Activated effector memory CD4-positive, alpha-beta T cell treated with anti-CD3 and anti-CD28 coated beads, Interleukin-2, amount 50 U/mL, for 16 hours (primary cell): Measurements from ENCODE around the gene ARHGEF11.

ENCODE experiments used
- DNase-seq: peaks from one replicate; pipeline ENCODE4 v3.0.0-alpha.2; 2020

ARHGEF11 gene

DNA sequence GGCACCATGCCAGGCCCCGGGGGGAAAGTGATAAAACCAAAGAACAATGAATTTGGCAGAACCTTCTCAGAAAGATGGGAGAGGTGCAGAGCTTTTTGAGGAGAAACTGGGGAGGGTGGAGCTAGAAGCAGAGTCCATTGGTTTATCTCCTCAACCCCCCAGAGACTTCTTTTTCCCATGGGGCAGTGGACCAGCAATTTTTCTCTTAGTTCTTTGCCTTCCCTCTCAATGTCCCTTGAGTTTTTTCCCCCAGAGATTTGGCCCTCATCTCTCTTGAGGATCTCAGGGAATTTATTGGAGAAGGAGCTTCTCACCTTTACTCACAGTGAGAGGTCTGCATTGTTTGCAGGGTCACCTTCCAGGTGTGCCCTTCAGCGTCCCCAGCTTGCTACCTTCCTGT, 5.3 kb upstream of the ARHGEF11 start:
- no peak for DNase-seq

DNA sequence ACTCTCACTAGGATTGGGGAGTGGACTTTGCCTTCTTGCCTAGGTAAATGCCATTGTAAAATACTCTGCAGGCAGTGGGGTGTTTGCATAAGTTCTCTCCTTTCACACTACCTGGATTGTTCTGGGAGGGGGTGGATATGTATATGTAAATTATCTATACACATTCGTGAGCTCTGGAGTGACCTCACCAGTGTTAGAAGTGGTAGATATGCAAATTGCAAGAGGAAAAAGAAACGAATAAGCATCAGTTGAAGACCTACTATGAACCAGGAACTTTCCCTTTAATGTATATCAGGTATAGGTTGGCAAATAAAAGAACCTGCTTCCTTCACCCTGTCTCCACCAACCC, 1.5 kb upstream of the ARHGEF11 start:
- no peak for DNase-seq

DNA sequence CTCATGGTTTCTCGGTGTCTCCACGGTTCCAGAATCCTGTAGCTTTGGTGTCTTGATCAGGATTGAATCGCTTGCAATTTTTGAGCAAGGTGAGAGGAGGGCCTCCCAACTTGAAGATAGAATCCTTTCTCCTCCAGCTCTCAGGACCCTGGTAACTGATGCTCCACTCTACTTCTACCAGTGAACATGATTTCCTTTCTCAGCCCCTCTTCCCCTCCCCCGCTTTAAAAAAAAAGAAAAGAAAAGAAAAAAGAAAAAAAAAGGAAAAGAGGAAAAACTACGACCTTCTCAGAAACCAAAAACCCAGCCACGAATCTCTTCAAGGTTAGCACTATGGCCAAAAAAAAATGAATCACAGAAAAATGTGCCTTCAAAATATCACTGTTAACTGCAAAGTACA, 1.2 kb downstream of the ARHGEF11 start:
- no peak for DNase-seq

- no peak for DNase-seq
Measured at GRCh38 chr1:157043685-157044084, 1.9 kb downstream of the ARHGEF11 start.

DNA sequence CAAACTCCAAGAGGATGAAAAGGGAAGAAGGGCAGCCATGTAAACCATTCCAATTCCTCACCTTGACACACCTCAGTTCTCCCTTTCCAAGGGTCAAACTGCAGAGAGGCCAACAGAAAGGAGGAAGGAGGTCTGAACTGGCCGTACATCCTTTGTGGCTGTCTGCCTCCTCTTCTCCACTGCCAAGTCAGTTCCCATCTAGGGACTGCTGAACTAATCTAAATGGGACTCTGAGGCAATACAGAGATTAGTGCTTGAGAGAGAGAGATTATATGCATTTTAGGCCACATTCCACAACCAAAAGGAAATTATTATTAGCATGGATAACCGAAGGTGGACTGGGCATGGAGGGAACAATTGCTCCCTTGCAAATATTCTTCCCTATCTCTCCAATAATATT, 2.7 kb downstream of the ARHGEF11 start:
- DNase-seq = no peak

GRCh38 chr1:157040802-157041201, 4.7 kb downstream of the ARHGEF11 start:
- DNase-seq = no peak

- DNase-seq = no peak
Measured at GRCh38 chr1:157035121-157035520, 10.4 kb downstream of the ARHGEF11 start.

DNA sequence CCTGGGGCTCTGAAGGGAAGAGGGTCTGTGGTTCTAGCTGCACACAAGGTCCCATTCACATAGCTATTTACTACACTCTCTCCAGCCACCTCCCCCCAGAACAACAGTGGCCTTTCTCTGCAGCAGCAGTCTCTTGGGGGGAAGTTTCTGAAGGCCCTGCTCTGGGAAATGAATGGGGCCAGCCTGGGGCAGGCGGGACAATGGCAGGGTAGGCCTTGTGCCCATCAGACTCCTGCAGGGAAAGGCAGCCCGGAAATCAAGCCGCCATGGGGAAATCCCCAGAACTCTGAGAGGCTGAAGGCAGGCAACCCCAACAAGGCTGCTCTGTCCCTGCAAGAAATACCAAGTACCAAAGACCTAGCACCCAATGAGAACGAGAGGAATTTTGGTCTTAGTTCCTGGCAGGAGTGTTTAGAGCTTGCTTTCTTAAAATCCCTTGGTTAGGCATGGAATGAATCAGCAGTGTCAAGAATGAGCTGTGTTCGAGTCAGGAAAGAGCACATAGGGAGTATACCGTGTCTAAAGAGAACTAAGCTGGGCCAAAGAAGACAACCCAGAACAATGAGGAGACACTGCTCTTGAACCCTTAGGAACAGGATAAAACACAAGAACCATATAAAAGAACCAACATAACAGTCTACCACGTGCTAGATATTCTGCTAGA, 11.3 kb downstream of the ARHGEF11 start:
- no peak for DNase-seq

DNA sequence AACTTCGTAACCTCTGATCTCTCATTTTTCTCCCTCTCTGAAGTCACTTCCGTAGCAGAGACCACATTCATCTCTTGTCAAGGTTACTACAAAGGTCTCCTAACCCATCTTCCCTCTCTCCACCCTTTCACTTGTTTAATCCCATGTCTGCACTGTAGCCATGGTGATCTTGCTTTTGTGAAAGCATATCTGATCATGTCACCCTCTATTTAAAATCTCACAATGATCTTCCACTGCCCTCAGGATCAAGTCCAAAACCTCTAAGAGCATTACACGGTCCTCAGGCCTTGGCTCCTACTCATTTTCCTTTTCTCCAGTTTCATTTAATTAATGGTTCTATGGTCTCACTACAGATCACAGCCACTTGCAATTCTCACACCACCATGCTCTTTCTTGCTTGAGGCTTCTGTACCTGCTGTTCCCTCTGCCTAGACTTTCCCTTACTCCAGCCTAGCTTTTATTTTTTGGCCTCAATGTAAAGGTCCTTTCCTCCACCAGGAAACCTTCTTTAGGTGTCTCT, 12.1 kb downstream of the ARHGEF11 start:
- no peak for DNase-seq

DNA sequence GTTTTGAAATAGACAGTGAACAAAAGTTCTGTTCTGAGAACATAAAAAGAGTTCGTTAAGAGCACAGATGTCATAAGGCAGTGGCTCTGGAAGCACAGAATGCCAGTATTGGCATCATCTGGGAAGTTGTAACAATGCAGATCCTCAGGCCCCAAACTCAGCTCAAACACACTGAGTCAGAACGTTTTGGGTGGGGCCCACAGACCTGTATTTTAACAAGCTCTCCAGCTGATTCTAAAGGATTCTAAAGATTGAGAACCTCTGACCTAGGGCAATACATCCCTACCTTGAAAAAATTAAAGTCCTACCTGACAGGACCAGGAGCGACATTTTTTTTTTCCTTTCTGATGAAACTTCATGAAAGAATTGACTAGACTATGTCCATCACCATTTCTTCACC, 13.2 kb downstream of the ARHGEF11 start:
- no peak for DNase-seq

DNA sequence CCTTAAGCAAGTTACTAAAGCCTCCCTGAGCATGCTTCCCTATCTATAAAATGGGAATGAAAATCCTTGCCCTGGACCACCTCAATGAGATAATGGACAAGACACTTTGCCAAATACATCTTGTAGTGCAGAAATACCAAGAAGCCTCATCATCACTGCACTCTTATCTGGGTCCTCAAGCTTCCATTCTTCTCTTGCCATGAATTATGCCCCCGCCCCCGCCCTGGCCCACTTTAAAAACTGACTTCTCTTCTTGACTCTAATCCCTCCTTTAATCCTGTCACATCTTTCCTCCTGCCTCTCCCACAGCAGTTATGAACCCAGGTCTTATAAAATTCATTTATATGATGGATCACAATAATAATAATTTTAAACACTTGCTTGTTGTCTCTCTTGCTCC, 14.8 kb downstream of the ARHGEF11 start:
- no peak for DNase-seq

DNA sequence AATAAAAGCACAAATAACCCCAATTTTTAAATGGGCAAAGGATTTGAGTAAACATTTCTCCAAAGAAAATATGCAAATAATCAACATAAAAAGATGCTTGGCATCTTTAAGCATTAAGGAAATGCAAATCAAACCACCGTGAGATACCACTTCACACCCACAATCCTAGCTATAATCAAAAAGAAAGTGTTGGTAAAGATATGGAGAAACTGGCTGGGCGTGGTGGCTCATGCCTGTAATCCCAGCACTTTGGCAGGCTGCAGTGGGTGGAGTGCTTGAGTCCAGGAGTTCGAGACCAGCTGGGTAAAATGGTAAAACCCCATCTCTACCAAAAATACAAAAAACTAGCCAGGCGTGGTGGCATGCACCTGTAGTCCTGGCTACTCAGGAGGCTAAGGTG, 16.9 kb downstream of the ARHGEF11 start:
- DNase-seq = no peak

DNA sequence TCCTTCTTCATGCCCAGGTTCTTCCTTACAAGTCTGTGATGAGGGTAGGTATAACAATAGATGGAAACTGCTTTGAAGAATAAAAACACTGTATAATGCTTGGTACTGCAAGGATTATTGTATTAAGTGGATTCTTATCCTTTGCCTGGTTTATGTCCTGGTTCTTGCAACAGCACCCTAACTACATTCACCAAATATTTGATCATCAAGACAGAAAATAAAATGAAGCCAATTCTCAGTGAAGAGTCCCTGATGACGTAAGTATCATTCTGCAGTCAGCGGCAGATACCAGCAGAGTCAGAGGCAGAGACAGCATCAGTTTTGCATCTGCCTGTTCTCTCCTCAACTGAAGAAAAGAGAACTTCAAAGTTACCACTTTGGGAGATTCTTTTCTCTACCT, 19.7 kb downstream of the ARHGEF11 start:
- no peak for DNase-seq

DNA sequence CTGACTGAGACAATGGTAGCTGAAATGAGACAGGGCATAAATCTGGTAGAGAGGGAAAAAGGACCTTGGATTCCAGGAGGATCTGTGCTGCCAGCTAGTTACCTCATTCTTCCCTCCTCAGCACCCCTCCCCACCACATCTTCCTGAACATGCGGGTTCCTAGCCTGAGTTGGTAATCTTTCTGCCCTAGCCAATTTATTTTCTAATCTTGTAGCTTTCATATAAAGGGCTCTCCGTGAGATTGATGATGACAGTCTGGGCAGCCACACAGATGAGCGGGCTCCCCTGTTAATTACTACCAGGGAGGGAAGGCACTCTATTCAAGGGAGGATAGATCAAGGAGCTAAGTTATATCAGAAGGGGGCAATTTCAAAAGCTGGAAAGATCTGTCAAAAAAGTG, 20.2 kb downstream of the ARHGEF11 start:
- no peak for DNase-seq

DNA sequence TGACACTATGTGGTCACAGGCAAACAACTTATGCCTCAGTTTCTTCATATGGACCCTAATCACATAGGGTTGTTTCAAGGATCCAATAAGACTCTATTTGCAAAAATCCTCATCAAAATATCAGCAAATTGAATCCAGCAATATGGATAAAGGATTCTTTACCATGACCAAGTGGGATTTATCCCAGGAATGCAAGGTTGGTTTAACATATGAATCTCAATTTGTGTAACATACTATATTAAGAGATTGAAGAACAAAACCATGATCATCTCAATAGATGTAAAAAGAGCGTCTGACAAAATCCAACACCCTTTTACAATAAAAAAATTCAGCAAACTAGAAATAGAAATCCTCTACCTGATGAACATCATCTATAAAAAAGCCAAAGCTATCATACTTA, 23.9 kb downstream of the ARHGEF11 start:
- DNase-seq = no peak

- no peak for DNase-seq
Measured at GRCh38 chr1:157019457-157019856, 26.1 kb downstream of the ARHGEF11 start.

DNA sequence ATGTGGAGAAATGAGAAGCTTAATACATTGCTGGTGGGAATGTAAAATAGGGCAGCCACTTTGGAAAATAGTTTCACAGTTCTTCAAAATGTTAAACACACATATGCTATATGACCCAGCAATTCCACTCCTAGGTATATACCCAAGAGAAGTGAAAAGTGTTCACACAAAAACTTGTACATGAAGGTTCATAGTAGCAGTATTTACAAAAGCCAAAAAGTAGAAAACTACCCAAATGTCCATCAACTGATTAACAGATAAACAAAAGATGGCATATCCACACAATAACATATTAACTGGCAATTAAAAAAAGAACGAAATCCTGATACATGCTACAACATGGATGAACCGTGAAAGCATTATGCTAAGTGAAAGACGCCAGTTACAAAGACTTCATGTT, 33.7 kb downstream of the ARHGEF11 start:
- no peak for DNase-seq

DNA sequence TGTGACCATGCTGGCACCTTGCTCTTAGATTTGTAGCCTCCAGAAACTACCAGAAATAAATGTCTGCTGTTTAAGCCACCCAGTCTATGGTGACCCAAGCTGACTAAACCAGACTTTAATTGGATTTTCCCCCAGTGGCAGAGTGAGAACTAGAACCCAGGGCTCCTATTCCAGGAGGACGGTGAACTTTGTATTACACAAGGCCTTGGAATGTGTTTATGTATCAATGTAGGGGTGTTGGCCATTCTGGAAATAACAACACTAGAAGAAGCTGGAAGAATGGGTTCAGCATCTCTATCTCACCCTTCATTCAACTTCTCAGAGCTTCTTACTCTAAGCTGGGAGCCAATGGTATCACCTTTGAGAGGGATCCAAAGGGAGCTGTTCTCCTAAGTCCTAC, 37.0 kb downstream of the ARHGEF11 start:
- no peak for DNase-seq

DNA sequence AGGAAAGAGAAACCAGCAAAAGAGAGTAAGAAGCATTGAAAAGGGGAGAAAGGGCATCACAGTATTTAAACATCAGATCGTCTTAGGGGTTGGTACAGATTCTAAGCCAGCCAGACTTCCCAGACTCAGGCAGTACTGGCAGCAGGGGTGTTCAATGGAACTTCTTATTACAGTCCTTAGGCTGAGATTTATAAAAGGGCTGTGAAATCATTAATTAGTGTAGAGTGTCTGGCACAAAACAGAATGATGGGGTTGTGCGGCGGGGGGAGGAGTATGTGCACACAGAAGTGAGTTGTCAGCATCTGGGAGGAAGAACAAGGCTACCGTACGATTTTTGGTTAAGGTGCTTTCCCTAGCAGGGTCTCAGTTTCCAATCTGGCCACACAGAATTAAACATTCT, 38.2 kb downstream of the ARHGEF11 start:
- DNase-seq = no peak

DNA sequence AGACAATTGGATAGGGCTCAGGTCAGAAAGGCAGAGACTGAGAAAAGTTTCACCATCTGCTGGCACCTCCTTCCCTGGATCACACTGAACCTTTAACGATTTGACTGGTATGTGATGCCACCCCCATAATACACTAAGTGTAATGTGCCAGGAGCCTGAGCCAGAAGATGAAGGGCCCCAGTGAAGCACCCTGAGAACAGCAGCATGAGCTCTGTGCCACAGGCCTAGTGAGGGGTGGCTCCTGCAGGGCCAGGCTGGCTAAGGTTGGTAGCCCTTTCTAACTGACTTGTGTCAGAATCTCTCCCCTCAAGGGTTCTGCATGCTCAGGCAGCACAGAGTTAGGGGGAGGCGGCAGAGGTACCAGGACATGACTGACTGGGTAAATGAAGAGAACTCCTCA, 38.9 kb downstream of the ARHGEF11 start:
- no peak for DNase-seq

DNA sequence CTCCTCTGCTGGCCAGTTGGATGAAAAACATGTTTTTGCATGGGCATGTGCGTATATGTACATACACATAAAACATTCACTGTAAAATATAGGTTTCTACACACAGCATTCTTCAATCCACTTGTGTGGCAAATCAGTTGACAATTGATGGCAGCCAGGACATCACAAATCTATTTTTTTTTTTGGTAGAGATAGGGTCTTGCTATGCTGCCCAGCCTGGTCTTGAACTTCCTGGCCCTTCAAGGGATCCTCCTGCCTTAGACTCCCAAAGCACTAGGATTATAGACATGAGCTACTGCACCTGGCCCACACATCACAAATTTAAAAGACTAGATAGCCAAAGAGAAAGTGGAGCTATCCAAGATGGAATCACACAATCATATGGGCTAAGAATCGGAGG, 39.6 kb downstream of the ARHGEF11 start:
- no peak for DNase-seq

GRCh38 chr1:157004806-157005205, 40.7 kb downstream of the ARHGEF11 start:
- DNase-seq = no peak

DNA sequence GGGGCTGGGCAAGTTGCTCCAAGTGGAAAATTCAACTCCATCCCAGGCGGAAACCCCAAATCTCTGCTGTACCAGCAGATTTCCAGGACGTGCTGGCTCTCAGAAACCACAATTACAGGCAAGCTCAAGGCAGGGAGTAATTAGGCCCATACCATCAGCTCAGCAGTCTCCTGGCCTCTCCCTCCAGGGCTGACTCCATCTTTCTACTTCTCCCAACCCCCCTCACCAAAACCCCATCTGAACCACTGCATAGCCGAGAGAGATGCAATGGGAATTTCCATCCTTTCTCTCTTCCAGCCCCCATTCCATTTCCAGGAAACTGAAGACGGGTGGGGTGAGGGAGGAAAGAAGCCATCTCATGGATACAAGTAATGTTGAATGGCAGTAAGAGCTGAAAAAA, 41.2 kb downstream of the ARHGEF11 start:
- DNase-seq = no peak

DNA sequence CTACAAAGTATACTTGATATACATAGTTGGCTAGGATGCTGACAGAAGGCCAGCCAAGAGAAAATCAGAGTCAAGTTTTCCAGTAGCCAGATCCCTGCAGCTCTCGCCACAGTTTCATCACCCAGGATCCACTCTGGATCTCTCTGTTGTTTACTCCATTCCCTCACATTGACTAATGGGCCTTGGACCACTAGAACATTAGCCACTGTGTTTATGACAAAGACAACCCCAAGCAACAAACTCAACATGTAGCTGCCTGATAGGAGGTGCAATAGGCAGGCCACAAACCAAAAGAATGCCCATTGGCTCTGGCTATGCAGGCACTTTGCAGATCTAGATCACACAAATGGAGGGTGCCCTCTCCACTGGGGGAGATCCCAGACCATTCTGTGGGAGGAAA, 44.2 kb downstream of the ARHGEF11 start:
- DNase-seq = no peak

DNA sequence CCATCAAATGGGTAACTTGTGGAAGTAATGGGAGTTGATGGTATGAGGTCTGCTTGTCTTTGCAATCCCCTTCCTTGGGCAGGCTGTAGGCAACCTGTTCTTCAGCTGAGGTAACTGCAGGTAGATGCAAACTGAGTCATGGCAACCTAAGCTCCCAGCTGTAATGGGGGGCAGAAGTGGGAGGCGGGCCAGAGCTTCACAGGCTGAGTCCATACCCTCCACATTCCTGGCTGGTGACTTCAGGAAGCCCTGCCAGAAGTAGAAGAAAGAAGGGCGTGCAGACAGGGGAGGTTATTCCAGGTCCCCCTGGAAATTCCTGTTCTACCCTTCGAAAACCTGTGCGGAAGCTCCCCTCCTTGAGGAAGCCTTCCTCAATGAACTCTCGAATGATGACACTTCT, 44.9 kb downstream of the ARHGEF11 start:
- DNase-seq = no peak
